Ammon's horn (tissue), 1 donor: ENCODE data around the gene HAVCR2.

Source experiments
- DNase-seq: peaks from one replicate; pipeline ENCODE4 v3.0.0-alpha.2; 2016; ENCODE audit warnings: low spot score

Gene HAVCR2

DNA sequence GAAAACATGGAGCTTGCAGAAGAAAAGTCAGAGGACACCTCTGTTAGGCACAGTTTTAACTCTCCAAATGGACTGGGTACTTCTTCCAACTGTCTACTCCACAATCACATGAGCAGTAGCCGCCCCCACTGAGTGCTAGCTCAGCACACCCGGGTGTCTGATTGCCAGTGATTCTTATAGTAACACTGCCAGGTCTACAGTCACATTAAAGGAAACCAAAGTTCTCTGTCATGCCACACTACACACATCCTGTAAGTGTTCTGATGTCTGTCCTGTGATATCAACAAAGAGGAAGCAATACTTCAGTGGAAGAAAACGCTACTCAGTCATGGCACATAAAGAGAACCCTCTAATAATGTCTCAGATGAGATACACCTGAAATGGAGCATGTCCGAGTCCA, at the start of gene HAVCR2:
HAVCR2 (minus strand) TSS at position 69 of the 400 bp plus-strand sequence; CDS start at position 8, 61 bp downstream.
- peak; percentile 72 for DNase-seq

DNA sequence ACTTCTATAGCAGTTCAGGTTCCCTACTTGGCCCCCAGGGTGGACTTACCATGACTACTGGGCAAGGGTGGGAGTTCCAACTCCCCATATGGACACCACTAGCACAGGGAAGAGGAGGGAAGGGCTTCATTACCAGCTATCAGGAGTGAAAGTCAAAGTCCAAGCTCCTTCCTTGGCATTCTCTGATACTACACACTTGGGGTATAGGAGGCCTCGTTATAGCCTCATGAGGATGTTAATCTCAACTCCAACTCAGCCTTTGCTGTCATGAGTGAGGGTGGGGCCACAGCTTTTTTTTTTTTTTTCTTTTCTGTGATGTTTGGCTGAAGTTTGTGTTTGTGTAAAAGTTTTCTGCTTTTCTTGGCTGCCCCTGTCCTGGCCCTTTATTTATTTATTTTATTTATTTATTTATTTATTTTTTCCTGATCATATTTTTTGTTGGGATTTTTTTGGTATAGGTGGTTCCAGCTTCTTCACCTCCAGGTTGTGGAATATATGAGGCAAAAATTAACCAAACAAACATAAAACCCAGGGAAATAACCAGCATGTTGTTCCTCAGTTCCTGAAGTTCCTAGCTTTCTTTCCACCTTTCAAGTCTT, 48.5 kb upstream of the HAVCR2 start:
- no peak for DNase-seq

DNA sequence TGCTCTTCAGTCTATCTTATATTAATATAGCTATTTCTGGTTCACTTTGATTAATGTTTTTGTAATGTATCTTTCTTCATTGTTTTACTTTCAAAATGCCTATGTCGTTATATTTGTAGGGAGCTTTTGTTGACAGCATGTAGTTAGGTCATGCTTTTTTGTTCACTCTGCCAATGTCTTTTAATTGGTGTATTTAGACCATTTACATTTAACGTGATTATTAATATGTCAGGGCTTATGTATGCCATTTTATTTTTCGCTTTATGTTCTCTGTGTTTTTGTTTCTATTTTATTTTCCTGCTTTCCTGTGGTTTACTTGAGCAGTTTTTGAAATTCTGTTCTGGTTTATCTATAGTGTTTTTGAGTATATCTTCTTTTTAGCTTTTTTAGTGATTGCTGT, 46.5 kb upstream of the HAVCR2 start:
- no peak for DNase-seq

DNA sequence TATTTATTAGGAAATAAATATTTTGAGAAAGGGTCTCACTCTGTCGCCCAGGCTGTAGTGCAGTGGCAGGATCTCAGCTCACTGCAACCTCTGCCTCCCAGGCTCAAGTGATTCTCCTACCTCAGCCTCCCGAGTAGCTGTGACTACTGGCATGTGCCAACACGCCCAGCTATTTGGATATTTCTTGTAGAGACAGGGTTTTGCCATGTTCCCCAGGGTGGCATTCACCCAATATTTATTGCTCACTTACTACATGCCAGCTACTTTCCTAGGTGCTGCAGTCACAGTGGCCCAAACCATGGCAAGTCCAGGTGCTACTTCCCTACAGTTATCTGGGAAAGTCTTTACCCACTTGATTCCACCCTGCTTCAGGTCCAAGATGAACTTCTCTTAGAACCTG, 42.2 kb upstream of the HAVCR2 start:
- DNase-seq: no peak

DNA sequence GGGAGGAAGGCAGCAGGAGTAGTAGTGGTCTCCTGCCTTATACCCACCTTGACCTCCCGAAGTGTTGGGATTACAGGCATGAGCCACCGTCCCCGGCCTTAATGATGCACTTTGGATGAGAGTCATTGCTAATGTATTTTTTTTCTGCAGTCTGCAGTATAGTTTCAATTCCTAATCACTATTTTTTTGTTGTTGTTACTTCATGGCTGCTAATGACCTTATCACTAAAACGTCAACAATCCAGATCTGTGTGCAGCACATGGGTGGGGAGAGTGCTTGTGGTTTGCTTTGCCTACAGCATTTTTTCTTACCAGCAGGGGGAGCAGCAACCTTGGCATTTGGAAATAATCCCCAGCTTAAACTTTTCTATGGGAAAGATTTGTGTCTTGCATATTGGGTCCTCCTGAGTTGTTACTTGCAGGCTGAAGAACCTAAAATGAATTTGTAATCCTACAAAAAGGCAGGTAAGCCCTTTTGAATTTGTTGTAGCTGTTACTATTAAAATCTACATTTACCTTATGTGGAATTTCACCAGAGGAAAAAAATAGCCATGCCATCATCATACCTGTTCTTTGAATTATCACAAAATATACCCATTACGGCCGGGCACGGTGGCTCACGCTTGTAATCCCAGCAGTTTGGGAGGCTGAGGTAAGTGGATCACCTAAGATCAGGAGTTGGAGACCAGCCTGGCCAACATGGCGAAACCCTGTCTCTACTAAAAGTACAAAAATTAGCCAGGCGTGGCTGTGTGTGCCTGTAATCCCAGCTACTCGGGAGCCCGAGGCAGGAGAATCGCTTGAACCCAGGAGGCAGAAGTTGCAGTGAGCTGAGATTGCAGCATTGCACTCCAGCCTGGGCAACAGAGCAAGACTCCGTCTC, 40.1 kb upstream of the HAVCR2 start:
- DNase-seq: peak; percentile 83

DNA sequence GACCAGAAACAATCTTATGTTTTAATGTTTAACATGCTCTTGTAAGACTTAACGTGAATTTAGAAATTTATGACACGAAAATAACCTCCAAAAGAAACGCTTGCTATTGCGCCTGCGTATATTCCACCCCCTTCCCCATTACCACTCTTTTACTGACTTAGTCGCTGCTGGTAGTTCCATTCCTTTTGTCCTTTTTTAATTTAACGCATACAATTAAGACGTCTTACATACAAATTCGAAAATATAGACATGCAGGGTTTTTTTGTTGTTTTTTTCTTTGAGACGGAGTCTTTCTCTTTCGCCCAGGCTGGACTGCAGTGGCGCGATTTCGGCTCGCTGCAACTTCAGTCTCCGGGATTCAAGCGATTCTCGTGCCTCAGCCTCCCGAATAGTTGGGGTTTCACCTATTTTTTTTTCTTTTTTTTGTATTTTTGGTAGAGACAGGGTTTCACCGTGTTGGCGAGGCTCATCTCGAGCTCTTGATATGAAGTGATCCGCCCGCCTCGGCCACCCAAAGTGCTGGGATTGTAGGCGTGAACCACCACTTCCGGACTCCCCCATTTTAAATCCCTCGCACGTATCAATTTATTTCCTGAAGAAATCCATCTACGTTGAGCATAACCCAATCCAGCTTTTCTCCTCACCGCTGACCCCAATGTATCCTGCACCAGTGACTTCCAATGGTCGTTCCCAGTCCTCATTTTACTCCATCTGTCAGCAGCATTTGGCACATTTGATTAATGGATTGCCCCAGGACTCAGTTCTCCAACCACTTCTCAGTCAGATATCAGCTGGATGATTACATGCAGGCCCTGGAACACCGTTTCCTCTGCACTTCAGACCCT, 34.5 kb upstream of the HAVCR2 start:
- DNase-seq: peak; percentile 78

DNA sequence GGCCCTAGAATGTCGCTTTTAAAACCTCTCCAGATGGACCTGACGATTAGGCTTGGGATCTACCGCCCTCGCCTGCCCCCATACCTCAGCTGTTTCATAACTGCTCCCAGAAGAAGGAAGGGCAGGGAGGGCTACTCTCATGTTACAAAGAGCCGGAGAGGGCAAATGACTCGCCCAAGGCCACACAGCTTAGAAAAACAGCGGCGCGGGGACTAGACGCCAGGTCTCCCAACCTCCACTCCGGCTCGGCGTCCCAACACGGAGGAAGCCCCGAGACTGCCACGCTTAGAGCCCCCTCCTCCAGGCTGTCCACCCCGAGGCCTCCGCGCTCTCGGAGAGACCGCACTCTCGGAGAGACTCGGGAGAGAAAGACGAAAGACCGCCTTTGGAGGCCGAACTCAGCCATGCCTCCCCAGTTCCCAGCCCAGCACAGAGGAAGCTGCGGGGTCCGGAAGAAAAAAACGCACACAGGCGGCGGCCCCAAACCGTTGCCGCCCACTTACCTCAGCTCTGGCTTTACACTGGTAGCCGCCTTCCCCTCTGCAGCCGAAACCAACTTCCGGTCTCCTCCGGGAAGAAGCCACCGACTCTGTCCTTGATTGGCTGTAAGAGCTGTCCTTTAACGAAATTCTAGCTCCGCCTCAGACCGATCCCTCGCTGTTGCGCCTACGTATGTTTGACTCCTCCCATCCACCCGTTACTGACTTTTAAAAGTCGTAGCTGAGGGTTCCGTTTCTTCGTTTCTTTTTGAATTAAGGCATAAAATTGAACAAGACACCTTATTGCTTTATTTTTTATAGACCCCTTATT, 33.7 kb upstream of the HAVCR2 start, which contains the start of gene MED7:
MED7 (minus strand) TSS at position 549 of the 810 bp plus-strand sequence. CDS start 3,434 bp downstream, outside the sequence.
- DNase-seq: peak; percentile 99

DNA sequence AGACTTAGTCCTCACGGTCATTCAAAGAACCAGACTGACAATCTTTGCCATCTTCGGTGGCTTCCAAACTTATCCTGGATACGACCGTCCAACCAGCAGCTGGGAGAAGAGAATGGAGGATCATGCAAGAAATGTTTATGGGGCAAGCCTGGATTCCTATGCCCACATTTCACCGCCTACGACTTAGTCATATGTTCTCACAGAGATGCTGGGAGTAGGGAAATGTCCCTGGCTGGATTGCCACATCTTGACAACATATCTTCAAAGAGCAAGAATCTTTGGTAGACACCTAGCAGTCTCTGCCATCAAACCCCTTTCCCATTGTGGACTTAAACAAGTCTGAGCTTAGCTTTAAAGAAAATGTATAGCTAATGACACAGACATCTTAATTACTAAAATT, 28.8 kb upstream of the HAVCR2 start:
- no peak for DNase-seq

DNA sequence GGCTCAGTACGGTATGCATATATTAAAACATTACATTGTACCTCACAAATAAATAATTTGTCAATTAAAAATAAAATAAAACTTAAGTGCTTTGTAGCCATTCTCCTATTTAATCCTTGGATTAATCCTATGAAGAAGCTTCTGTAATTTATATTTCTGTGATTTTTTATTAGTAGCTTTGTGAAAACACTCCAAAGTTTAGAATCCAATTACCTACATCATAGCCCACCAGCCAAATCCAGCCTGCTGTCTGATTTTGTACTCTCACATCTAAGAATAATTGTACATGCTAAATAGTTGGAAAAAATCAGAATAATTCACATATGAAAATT, 23.4 kb upstream of the HAVCR2 start:
- DNase-seq: no peak

DNA sequence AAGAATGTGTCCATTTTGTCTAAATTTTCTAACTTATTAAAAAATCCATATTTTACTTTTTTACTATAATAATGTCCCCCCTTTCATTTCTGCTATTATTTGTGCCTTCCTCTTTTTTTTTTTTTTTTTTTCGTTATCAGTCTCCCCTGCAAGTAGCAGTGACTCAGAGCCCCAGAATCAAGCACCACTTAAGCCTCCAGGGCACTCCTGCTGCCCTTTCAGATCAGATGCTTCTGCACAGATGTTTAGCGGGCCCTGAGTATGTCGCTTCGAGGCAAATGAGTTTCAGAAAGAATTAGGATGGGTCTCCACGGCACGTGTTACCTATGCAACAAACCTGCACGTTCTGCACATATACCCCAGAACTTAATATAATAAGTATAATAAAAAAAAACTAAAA, 22.1 kb upstream of the HAVCR2 start:
- no peak for DNase-seq

DNA sequence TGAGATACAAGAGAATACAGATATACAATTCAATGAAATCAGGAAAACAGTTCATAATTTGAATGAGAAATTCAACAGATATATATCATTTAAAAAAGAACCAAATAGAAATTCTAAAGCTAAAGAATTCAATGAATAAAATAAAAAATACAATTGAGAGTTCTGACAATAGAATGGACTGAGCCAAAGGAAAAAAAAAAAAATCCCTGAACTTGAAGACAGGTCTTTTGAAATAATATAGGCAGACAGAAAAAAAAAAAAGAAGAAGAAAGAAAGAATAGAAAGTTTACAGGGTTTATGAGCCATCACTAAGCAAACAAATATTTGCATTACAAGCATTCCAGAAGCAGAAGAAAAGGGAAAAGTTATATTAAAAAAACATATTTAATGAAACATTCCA, 12.9 kb upstream of the HAVCR2 start:
- DNase-seq: no peak

DNA sequence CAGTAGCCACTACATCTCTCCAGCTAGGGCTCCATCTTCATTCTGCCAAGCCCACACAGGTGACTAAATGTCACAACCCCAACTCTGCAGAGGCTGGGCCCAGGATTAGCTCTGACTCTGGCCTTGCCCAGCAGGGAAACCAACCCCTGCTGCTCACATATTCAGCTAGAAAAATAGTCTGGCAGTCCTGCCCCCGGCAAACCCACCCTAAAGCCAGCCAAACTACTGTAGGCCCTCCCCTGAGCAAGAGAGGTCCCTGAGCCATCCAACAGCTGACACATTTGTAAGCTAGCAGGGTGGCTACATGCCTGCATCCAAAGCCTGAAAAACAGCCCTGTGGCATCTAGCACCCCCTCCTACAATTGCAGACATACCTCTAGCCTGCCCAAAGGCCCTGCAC, 11.3 kb upstream of the HAVCR2 start:
- no peak for DNase-seq

DNA sequence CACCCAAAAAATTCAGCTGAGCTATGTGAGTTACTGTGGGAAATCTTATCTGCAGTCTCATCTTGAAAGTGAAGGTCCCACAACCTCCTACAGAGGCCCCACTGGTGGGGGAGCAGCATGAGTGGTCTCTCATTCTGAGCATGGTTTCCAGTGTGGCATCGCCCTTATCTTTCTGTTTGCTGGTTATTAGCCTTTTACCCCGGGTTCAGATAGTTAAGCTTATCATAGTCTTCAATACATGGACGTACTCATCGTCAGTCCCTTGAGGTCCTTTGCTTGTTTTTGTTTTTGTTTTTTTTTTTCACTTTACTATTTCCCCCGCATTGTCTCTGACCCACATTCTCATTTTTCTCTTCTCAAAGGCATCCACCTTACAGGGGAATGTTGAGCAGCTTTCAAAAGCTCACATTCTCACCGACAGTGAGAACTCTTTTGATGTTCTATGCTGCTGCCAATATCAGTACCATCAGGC, 7.7 kb upstream of the HAVCR2 start:
- no peak for DNase-seq

DNA sequence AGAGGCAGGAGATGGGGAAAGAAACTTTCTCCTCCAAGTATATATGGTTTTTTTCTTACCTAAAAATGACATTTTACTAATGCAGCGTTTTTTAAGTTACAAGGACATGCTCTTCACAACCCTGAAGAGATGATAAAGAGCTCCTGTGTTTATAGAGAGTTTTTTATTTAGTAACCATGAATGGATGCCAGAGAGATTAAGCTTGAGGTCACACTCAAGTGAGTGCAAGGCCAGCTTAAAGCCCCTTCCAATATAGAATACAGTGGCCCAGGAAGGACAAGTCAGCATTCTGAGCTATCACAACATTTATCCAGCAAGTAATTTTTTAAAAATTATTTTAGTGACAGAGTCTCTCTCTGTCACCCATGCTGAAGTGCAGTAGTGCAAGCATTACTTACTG, 6.7 kb upstream of the HAVCR2 start:
- DNase-seq: no peak

DNA sequence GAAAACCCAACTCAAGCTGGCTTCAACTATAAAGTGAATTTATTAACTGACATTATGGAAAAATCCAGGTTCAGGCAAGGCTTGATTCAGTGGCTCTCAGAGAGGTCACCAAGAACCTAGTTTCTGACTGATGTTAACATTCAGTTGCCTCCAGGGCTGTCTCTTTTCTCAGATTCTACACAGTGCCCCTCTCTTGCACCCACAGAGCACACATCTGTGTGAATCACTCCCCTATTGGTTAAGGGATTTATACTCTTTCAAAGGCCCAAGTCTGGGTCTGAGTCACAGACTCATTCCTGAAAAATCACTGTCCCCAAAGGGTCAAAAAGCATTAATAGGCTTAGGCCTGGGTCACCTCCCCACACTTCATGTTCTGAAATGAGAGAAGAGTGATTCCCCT, 6.2 kb upstream of the HAVCR2 start:
- DNase-seq: no peak

DNA sequence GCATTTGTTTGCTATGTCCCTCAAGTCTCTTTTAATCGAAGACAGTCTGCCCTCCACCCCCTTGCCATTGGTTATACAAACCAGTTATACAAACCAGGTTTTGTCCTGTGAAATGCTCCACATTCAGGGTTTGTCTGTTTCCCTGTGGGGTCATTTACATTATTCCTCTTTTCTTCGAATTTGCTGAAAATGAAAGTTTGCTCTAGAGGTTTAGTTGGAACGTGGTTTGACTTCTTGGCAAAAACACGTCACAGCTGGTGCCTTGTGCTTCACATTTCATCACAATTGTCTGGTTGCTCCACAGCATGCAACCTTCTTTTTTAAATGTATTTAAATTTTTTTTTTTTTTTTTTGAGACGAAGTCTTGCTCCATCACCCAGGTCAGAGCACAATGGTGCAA, 4.2 kb upstream of the HAVCR2 start:
- DNase-seq: no peak

DNA sequence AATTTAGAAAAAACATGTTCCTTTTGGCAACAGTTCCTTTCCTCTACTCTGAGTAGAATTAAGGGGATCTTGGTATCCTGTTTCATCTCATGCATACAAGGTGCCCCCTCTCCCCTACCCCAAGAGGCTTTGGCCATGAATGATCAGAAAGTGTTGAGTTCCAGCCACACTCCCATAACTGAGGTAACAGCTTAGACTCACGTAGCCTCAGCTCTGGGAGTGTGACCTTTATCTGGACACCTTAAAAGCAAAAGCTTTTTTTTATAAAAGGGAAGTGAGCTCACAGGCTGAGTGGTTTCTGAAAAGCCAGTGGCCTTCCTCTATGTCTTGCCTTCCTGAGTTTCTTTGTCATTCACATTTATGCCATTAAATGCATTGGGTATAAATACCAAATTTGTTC, 900 bp upstream of the HAVCR2 start:
- no peak for DNase-seq

DNA sequence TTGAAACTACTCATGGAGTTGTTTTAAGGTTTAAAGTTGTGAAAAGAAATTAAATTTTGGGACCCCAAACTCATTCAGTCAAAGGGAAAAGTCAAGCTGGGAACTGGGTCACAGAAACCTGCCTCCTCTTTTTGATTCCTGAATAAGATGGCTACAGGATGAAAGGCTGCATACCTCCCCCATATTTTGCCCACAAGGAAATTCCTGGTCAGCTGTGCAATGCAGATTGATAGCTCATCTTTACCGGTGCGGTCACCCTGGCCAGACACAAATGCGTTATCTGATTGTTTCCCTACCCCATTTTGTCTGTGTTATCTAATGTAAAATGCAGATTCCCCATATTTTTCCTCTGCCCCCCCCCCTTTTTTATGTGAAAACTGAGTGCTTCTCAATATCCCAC, 1.3 kb downstream of the HAVCR2 start:
- DNase-seq: no peak

DNA sequence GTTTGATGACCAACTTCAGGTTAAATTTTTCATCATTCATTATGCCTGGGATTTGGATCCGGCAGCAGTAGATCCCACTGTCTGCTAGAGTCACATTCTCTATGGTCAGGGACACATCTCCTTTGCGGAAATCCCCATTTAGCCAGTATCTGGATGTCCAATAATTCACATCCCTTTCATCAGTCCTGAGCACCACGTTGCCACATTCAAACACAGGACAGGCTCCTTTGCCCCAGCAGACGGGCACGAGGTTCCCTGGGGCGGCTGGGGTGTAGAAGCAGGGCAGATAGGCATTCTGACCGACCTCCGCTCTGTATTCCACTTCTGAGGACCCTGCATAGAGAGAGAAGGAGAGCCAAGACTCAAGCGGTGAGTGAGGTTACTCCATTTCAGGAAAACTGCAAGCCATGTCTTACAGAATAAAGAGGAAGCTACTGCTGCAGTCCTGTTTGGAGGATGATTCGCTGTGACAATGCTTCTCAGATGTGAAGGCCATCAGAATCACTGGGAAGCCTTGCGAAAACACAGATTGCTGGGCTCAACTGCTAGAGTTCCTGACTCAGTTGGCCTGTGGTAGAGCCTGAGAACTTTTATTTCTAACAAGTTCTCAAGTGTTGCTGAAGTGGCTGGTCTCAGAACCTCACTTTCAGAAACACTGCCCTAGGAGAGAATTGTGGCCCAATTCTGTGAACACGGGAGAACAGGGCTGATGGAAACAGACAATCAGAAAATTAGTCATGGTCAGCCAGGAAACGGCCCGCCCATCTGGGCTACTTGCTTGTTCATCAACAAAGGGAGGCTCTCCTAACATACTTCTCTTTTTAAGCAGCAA, 2.0 kb downstream of the HAVCR2 start:
- peak; percentile 9 for DNase-seq

DNA sequence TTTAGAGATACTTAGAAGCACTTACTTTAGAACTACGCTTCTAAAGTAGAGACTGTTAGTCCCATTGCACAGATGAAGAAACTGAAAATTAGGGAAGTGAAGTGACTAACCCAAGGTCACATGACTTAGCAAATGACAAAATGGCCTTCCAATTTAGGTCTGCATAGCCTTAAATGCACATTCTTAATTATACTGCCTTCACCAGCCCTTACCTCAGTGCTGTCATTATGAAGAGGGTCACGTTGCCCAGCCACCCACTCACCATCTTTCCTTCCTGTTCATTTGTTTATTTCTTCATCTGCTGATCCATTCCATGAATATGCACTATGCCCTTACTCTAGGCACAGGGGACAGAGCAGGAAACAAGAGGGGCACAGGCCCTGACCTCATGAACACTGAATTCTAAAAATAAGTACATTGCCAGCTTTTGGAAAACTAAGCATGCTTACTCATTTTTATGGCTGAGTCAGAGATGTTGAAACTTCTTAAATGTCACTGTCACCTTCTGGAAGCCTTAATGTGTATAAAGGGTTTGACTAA, 8.6 kb downstream of the HAVCR2 start:
- DNase-seq: no peak
